ENCODE data around the gene NCAN. TPM values are rescaled to one million over a fixed set of nuclear protein-coding genes. Genes with fewer than 3 reads are reported as not detected.

The NCAN gene
- total RNA-seq, 2 donors from 2014 or later = not detected

DNA sequence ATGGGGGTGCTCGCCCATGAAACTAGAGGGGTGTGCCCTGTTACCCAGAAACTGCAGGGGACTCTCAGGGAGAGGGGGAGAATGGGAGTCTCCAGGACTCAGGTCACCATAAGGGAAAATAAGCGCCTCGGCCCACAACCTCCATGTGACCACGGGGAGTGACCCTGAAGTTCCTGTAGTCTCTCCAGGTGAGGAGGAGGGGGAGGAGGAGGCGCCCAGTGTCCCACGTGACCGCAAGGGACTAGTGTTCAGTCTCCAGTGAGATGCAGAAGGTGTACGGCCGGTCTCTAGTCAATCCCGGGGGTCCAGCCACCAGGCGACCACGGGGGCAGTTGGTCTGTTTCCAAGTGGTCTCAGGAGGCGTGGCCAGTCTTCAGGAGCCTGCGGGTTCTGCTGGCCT, 45.4 kb downstream of the NCAN start:
- H3K4me3 ChIP-seq = no peak overlapping the region
- H3K4me1 ChIP-seq = peaks cover 0 to 8% of the 10 kb centered on the region in 2 donors
- peaks cover 0 to 5% of the 10 kb centered on the region in 2 donors for H3K9me3 ChIP-seq
- DNase-seq (ENCODE audit: low spot score) = no peak
- no peak overlapping the region for H3K27ac ChIP-seq
- no peaks in the 10 kb centered on the region for H3K36me3 ChIP-seq
- TF ChIP-seq, protein P1, sequence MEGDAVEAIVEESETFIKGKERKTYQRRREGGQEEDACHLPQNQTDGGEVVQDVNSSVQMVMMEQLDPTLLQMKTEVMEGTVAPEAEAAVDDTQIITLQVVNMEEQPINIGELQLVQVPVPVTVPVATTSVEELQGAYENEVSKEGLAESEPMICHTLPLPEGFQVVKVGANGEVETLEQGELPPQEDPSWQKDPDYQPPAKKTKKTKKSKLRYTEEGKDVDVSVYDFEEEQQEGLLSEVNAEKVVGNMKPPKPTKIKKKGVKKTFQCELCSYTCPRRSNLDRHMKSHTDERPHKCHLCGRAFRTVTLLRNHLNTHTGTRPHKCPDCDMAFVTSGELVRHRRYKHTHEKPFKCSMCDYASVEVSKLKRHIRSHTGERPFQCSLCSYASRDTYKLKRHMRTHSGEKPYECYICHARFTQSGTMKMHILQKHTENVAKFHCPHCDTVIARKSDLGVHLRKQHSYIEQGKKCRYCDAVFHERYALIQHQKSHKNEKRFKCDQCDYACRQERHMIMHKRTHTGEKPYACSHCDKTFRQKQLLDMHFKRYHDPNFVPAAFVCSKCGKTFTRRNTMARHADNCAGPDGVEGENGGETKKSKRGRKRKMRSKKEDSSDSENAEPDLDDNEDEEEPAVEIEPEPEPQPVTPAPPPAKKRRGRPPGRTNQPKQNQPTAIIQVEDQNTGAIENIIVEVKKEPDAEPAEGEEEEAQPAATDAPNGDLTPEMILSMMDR (IDR thresholded peaks at IDR 0.05) = no peak
- peaks cover 3 to 7% of the 10 kb centered on the region in 2 donors for H3K27me3 ChIP-seq

DNA sequence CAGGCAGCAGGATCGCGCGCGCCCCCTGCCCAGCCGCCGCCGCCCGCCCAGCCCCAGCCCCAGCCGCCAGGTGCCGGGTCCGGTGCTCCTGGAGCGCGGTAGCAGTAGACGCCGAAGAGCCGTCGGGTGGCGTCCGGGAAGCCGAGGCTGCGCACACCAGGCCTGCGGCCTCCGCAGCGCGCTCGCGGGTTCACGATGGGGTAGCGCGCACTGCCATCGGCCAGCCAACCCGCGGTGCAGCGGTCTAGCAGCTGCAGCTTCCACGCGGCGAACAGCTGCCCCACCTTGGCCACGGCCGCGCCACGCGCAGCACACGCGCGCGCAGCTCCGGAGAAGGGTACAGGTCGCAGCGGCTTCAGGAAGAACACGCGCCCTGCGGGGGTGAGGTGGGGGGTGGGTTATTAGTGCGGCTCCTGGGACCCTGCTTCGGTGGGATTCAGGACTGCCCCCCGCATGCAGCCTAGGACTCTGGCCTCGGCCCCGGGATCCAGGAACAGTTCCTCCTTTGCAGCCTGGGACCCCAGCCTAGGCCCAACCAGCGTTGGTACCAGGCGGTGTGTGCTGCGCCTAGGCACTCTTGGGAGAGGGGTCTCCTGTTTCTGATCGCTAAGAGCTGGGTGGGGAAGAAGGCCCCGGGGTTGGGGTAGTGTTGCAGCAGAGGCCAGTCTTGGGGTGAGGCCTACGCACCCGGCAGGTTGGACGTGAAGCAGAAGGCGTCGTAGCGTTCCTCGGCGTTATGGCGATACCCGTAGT, 46.3 kb downstream of the NCAN start:
- H3K27ac ChIP-seq = no peak overlapping the region
- H3K27me3 ChIP-seq = peaks cover 3 to 13% of the 10 kb centered on the region in 2 donors
- peaks cover 0 to 5% of the 10 kb centered on the region in 2 donors for H3K9me3 ChIP-seq
- no peaks in the 10 kb centered on the region for H3K36me3 ChIP-seq
- DNase-seq (ENCODE audit: low spot score) = no peak
- peaks cover 0 to 8% of the 10 kb centered on the region in 2 donors for H3K4me1 ChIP-seq
- TF ChIP-seq, protein P1 (IDR thresholded peaks at IDR 0.05) = no peak
- H3K4me3 ChIP-seq = no peak overlapping the region

DNA sequence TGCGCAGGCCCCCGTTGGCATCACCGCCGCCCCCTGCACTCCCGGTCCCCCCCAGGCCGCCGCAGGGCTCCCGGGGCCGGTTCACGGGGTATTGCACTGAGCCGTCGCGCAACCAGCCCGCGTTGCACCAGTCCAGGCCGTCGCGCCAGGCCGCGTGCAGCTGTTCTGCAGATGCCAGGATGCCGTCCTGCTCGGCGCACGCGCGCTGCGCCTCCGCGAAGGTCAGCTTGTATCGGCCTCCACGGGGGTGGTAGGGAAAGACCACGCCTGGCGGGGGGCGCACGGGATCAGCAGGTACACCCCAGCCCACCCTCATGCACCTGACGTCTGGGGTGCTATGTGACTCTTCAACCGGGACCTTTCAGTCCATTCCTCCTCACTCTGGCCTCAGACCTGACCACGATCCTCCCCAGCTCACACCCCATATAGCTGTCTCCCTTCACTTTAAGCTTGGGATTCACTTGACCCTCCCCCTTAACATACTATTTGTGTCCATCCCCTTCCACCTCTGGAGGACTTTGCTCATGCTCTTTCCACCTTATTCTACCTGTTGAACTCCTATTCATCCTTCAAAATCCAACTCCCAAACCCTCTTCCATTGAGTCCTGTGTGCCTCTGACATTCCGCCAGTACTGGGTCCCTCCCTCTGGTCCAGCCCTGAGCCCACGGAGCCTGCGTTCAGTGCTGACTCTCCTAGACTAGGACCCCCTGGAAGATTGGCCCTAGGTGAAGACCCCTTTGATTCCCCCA, 47.0 kb downstream of the NCAN start:
- Histone ChIP-seq H3K4me1 (peaks cover 0 to 8% of the 10 kb centered on the region in 2 donors), H3K9me3 (peaks cover 0 to 5% of the 10 kb centered on the region in 2 donors), H3K27me3 (peaks cover 3 to 15% of the 10 kb centered on the region in 2 donors), H3K27ac (no peak overlapping the region), H3K36me3 (no peaks in the 10 kb centered on the region), H3K4me3 (no peak overlapping the region)
- TF ChIP-seq, protein P1 (IDR thresholded peaks at IDR 0.05) = no peak
- DNase-seq (ENCODE audit: low spot score) = no peak

DNA sequence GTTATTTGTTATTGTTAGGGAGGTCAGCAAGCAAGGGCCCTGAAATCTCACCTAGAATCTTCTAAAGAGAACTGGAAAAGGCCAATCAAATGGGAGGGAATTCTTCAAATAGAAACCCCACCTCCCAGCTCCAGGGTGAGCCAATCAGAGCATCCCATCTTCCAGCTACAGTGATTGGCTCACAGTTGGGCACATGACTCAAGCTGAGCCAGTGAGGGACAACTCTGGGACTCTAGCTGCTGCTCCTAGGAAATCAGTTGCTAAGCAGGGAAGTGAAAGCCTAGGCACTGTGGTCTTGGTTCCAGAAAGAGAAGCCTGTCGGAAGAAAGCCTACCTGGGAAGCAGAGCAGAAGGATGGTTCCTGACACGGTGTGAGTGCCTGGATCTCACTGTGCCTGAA, 48.0 kb downstream of the NCAN start:
- TF ChIP-seq, protein P1 (IDR thresholded peaks at IDR 0.05) = no peak
- H3K9me3 ChIP-seq = peaks cover 0 to 5% of the 10 kb centered on the region in 2 donors
- DNase-seq (ENCODE audit: low spot score) = no peak
- H3K4me3 ChIP-seq = no peak overlapping the region
- peaks cover 3 to 15% of the 10 kb centered on the region in 2 donors for H3K27me3 ChIP-seq
- no peak overlapping the region for H3K27ac ChIP-seq
- no peaks in the 10 kb centered on the region for H3K36me3 ChIP-seq
- peaks cover 0 to 8% of the 10 kb centered on the region in 2 donors for H3K4me1 ChIP-seq

DNA sequence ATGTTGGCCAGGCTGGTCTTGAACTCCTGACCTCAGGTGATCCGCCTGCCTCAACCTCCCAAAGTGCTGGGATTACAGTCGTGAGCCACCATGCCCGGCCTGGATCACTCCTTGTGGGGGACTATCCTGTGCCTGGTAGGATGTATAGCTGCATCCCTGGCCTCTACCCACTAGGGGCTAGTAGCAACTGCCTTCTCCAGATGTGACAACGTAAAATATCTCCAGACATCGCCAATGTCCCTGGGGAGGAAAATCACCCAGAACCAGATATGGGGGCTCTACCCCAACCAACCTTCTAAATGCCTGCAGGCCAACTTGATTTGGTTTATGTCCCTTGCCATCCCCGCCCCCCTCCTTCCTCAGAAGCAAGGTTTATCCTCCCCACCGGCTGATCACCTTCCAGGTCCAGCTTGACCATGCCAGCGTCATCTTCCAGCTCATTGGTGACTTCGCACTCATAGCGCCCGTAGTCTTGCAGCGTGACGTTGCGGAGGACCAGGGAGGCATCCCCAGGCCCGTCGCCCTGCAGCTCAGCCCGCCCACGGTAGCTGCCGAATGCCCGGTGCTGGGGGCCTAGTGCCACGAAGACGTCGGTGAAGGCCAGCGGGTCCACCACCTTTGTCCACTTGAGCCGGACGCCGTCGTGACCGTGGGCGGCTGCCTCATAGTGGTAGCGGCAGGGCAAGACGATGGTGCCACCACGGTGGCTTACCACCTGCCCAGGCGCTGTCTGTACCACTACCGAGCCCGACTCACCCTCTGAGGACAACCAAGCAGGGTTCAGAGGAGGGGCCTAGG, 48.9 kb downstream of the NCAN start:
- peaks cover 0 to 5% of the 10 kb centered on the region in 2 donors for H3K9me3 ChIP-seq
- H3K27ac ChIP-seq = no peak overlapping the region
- peaks cover 3 to 15% of the 10 kb centered on the region in 2 donors for H3K27me3 ChIP-seq
- H3K4me1 ChIP-seq = peaks cover 0 to 8% of the 10 kb centered on the region in 2 donors
- H3K36me3 ChIP-seq = no peaks in the 10 kb centered on the region
- no peak for DNase-seq (ENCODE audit: low spot score)
- H3K4me3 ChIP-seq = no peak overlapping the region
- TF ChIP-seq, protein P1 (IDR thresholded peaks at IDR 0.05) = no peak
